Measurements from ENCODE around the gene CAB39L.

Gene CAB39L

DNA sequence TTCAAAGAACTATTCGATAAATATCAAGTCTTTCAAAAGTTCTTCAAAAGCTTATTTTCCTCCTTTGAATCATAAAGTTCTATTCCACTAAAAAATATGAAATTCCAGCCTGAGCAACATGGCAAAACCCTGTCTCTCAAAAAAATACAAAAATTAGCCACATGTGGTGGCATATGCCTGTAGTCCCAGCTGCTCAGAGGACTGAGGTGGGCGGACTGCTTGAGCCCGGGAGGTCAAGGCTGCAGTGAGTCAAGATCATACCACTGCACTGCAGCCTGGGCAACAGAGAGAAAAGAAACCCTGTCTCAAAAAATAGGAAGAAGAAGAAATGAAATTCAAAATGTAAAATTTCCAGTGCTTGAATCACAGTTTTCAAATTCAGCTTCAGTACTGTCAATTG, 24.6 kb downstream of the CAB39L start:
- no peak overlapping the region for H3K4me3 ChIP-seq (ENCODE audit: low read depth, low read length)
- in situ Hi-C loops (cut with HindIII; ENCODE audit: low sequenced_read_pairs), result no loop called here
- no peak for DNase-seq (ENCODE audit: low read depth)
- TF ChIP-seq, protein P1, sequence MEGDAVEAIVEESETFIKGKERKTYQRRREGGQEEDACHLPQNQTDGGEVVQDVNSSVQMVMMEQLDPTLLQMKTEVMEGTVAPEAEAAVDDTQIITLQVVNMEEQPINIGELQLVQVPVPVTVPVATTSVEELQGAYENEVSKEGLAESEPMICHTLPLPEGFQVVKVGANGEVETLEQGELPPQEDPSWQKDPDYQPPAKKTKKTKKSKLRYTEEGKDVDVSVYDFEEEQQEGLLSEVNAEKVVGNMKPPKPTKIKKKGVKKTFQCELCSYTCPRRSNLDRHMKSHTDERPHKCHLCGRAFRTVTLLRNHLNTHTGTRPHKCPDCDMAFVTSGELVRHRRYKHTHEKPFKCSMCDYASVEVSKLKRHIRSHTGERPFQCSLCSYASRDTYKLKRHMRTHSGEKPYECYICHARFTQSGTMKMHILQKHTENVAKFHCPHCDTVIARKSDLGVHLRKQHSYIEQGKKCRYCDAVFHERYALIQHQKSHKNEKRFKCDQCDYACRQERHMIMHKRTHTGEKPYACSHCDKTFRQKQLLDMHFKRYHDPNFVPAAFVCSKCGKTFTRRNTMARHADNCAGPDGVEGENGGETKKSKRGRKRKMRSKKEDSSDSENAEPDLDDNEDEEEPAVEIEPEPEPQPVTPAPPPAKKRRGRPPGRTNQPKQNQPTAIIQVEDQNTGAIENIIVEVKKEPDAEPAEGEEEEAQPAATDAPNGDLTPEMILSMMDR (IDR thresholded peaks at IDR 0.05; ENCODE audit: low read depth, low read length, missing control alignments), result no peak

DNA sequence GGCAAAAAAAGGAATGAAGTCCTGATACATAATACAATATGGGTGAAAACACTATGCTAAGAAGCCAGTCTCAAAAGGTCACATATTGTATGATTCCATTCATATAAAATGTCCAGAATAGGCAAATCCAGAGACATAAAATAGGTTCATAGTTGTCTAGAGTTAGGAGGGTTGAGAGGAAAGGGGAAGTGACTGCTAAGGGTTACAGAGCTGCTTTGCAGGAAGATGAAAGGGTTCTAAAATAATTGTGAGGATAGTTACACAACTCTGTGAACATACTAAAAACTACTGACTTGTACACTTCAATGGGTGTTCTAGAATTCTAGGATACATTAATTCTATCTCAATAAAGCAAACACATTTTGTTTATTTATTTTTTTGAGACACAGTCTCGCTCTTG, 25.7 kb downstream of the CAB39L start:
- TF ChIP-seq, protein P1 (IDR thresholded peaks at IDR 0.05; ENCODE audit: low read depth, low read length, missing control alignments), result no peak
- H3K4me3 ChIP-seq (ENCODE audit: low read depth, low read length), result no peak overlapping the region
- in situ Hi-C loops (cut with HindIII; ENCODE audit: low sequenced_read_pairs), result no loop called here
- DNase-seq (ENCODE audit: low read depth), result no peak

DNA sequence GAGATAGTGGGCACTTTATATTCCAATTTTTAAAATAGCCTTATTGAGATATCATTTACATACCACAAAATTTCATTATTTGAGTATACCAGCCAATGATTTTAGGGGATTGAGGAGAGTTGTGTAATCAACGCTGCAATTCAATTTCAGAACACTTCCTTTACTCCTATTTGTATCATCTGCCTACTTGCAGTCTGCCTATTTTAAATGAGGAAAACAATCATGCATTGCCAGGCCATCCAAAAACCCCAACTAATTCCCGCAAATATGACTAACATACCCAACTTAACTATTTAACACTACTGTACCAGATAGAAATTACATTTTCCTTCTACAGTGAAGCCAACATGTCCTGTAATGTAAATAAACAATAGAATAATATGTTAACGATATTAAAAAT, 26.7 kb downstream of the CAB39L start:
- no peak overlapping the region for H3K4me3 ChIP-seq (ENCODE audit: low read depth, low read length)
- in situ Hi-C loops (cut with HindIII; ENCODE audit: low sequenced_read_pairs), result no loop called here
- DNase-seq (ENCODE audit: low read depth), result no peak
- TF ChIP-seq, protein P1 (IDR thresholded peaks at IDR 0.05; ENCODE audit: low read depth, low read length, missing control alignments), result no peak

DNA sequence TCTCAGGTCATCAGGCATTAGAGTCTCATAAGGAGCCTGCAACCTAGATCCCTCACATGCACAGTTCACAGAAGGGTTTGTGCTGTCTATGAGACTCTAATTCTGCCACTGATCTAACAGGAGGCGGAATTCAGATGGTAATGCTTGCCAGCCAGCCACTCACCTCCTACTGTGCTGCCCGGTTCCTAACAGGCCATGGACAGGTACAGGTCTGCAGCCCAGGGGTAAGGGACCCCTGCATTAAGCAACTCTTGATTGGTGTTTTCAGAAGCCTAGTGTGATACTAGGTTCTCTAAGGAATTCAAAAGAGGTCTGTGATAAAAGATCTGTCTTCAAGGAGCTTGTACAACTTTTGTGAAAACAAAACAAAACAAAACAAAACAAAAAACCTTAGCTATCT, 31.1 kb downstream of the CAB39L start:
- H3K4me3 ChIP-seq (ENCODE audit: low read depth, low read length), result no peak overlapping the region
- TF ChIP-seq, protein P1 (IDR thresholded peaks at IDR 0.05; ENCODE audit: low read depth, low read length, missing control alignments), result no peak
- in situ Hi-C loops (cut with HindIII; ENCODE audit: low sequenced_read_pairs), result no loop called here
- no peak for DNase-seq (ENCODE audit: low read depth)

DNA sequence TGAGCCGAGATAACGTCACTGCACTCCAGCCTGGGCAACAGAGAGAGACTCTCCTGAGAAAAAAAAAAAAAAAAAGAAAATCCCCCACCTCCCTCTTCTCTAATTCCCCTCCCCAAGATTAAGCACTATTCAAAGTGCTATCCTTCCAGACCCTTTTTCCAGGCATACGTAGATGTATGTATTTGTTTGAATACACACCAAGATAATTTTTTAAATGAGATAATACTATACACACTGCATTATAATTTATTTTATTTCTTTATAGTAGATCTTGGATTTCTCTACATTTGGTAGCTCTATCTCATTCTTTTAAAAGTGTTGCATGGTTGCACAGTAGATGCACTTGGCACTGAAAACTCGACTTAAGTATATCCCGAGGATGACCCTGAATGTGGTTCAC, 32.5 kb downstream of the CAB39L start:
- DNase-seq (ENCODE audit: low read depth), result no peak
- in situ Hi-C loops (cut with HindIII; ENCODE audit: low sequenced_read_pairs), result no loop called here
- TF ChIP-seq, protein P1 (IDR thresholded peaks at IDR 0.05; ENCODE audit: low read depth, low read length, missing control alignments), result no peak
- no peak overlapping the region for H3K4me3 ChIP-seq (ENCODE audit: low read depth, low read length)

DNA sequence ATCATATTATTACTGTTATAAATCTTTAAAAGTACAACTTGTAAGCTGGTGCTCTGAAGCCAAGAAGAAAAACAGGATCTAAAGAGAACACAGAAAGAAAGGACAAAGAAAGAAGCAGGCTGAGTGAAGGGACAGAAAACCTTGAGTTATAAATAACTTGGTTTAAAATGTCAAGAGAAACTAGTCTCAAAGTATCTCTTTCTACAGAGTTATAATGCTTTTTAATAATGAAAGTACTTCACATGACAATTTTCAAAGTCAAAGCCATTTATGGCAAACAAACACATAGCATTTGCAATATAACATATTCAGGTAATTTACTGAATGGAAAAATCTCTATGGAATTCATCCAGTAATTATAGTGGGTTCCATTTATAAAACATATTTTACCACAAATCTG, 33.4 kb downstream of the CAB39L start:
- in situ Hi-C loops (cut with HindIII; ENCODE audit: low sequenced_read_pairs), result no loop called here
- TF ChIP-seq, protein P1 (IDR thresholded peaks at IDR 0.05; ENCODE audit: low read depth, low read length, missing control alignments), result no peak
- H3K4me3 ChIP-seq (ENCODE audit: low read depth, low read length), result no peak overlapping the region
- no peak for DNase-seq (ENCODE audit: low read depth)

DNA sequence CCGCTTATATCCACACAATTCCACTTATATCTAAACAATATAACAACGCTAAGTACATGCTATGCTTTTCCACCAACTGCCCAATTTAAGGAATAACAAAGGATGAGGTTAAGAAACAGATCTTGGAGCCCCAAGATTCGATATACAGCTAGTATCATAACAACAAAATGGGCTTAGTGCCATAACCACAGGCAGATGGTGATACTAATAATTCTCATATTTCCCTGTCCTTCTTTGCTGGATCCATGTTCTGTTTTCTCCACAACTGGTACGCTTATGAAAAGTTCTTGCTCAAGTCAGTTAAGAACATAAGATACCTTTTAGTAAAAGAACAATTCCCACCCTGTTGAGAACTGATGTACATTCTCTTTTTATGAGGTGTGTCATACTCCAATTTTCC, 33.9 kb downstream of the CAB39L start:
- TF ChIP-seq, protein P1 (IDR thresholded peaks at IDR 0.05; ENCODE audit: low read depth, low read length, missing control alignments), result no peak
- DNase-seq (ENCODE audit: low read depth), result no peak
- H3K4me3 ChIP-seq (ENCODE audit: low read depth, low read length), result no peak overlapping the region
- in situ Hi-C loops (cut with HindIII; ENCODE audit: low sequenced_read_pairs), result no loop called here

All from astrocyte of the cerebellum (primary cell).